ENCODE measurements around the gene HLF.

HLF gene

GRCh38 chr17:55292094-55292493 lies 27.3 kb downstream of the HLF start:
- DNase-seq = no peak

- no peak for DNase-seq
Observed at GRCh38 chr17:55294042-55294751, 29.4 kb downstream of the HLF start.

GRCh38 chr17:55295411-55296170 lies 30.8 kb downstream of the HLF start:
- peak; percentile 46 for DNase-seq

GRCh38 chr17:55296171-55296695 lies 31.5 kb downstream of the HLF start:
- no peak for DNase-seq

GRCh38 chr17:55296699-55297098 lies 31.9 kb downstream of the HLF start:
- DNase-seq = no peak

- no peak for DNase-seq
Observed at GRCh38 chr17:55298111-55298730, 33.5 kb downstream of the HLF start.

- no peak for DNase-seq
Observed at GRCh38 chr17:55299162-55299838, 34.5 kb downstream of the HLF start.

- no peak for DNase-seq
Observed at GRCh38 chr17:55299890-55300289, 35.1 kb downstream of the HLF start.

- no peak for DNase-seq
Observed at GRCh38 chr17:55300479-55301290, 35.9 kb downstream of the HLF start.

- no peak for DNase-seq
Observed at GRCh38 chr17:55301521-55302406, 37.0 kb downstream of the HLF start.

GRCh38 chr17:55302407-55302787 lies 37.6 kb downstream of the HLF start:
- no peak for DNase-seq

GRCh38 chr17:55303008-55303493 lies 38.3 kb downstream of the HLF start:
- no peak for DNase-seq

GRCh38 chr17:55303701-55304145 lies 39.0 kb downstream of the HLF start:
- DNase-seq = no peak

- no peak for DNase-seq
Observed at GRCh38 chr17:55304171-55304859, 39.6 kb downstream of the HLF start.

- no peak for DNase-seq
Observed at GRCh38 chr17:55305321-55306087, 40.7 kb downstream of the HLF start.

- DNase-seq = no peak
Observed at GRCh38 chr17:55307879-55308278, 43.1 kb downstream of the HLF start.

GRCh38 chr17:55308613-55309391 lies 44.0 kb downstream of the HLF start:
- DNase-seq = no peak

GRCh38 chr17:55311767-55312375 lies 47.1 kb downstream of the HLF start:
- DNase-seq = no peak
